Gastroesophageal sphincter (tissue), 3 donors: ENCODE data around the gene ATP2C2.

Experiments
- POLR2A ChIP-seq, 2 donors: fragments of 450-650 bp; IDR thresholded peaks; one replicate each; pipeline ENCODE4 v1.6.1; 2017; ENCODE audit warnings: antibody characterized with exemption in 2 of 2, mild to moderate bottlenecking in 2 of 2, moderate library complexity in 1 of 2
- TF ChIP-seq, protein P1 (sequence below), 4 experiments: fragments of 200-600 bp in 2 of 4; fragments of 450-650 bp in 2 of 4; sonication (generic) in 1 of 4; IDR thresholded peaks; one replicate each; pipeline ENCODE4 v1.5.1; 2017 to 2019; ENCODE audit warnings: antibody characterized with exemption in 4 of 4, mild to moderate bottlenecking in 2 of 4, moderate library complexity in 2 of 4

DNA sequence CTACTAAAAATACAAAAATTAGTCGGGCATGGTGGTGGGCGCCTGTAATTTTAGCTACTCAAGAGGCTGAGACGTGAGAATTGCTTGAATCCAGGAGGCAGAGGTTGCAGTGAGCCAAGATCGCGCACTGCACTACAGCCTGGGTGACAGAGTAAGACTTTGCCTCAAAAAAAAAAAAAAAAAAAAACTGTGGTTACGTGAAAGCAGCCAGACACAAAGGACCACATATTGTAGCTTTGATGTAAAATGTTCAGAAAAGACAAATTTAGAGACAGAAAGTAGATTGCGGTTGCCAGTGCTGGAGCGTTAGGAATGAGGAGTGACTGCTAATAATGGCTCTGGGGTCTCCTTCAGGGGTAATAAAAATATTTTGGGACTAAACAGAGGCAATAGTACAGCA, 140.2 kb downstream of the ATP2C2 start:
- TF ChIP-seq, protein P1, sequence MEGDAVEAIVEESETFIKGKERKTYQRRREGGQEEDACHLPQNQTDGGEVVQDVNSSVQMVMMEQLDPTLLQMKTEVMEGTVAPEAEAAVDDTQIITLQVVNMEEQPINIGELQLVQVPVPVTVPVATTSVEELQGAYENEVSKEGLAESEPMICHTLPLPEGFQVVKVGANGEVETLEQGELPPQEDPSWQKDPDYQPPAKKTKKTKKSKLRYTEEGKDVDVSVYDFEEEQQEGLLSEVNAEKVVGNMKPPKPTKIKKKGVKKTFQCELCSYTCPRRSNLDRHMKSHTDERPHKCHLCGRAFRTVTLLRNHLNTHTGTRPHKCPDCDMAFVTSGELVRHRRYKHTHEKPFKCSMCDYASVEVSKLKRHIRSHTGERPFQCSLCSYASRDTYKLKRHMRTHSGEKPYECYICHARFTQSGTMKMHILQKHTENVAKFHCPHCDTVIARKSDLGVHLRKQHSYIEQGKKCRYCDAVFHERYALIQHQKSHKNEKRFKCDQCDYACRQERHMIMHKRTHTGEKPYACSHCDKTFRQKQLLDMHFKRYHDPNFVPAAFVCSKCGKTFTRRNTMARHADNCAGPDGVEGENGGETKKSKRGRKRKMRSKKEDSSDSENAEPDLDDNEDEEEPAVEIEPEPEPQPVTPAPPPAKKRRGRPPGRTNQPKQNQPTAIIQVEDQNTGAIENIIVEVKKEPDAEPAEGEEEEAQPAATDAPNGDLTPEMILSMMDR (IDR thresholded peaks at IDR 0.05): no peak
- no peak for TF ChIP-seq POLR2A (IDR thresholded peaks at IDR 0.05)
